Measurements from ENCODE around the gene TMOD1.
"Not testable (repeated sequence)": the region's sequence is repeated elsewhere in the genome, so short reads cannot be mapped to it uniquely, and the experiment has no call there.

The TMOD1 gene

GRCh38 chr9:97484134-97484533, 17.3 kb upstream of the TMOD1 start:
- no peak for DNase-seq (ENCODE audit: low spot score)
- no peak for TF ChIP-seq CTCF (IDR thresholded peaks at IDR 0.05; ENCODE audit: extremely low read depth, missing control alignments)

GRCh38 chr9:97487107-97487506, 14.4 kb upstream of the TMOD1 start:
- no peak for DNase-seq (ENCODE audit: low spot score)
- TF ChIP-seq CTCF (IDR thresholded peaks at IDR 0.05; ENCODE audit: extremely low read depth, missing control alignments): no peak

- DNase-seq (ENCODE audit: low spot score): no peak
- no peak for TF ChIP-seq CTCF (IDR thresholded peaks at IDR 0.05; ENCODE audit: extremely low read depth, missing control alignments)
Measured at GRCh38 chr9:97487861-97488260, 13.6 kb upstream of the TMOD1 start.

GRCh38 chr9:97491216-97491999, 10.1 kb upstream of the TMOD1 start:
- no peak for DNase-seq (ENCODE audit: low spot score)
- no peak for TF ChIP-seq CTCF (IDR thresholded peaks at IDR 0.05; ENCODE audit: extremely low read depth, missing control alignments)

GRCh38 chr9:97497558-97498375, 3.7 kb upstream of the TMOD1 start:
- not testable (repeated sequence) for DNase-seq (ENCODE audit: low spot score)

GRCh38 chr9:97498846-97499245, 2.6 kb upstream of the TMOD1 start:
- DNase-seq (ENCODE audit: low spot score): not testable (repeated sequence)

- no peak for TF ChIP-seq CTCF (IDR thresholded peaks at IDR 0.05; ENCODE audit: extremely low read depth, missing control alignments)
- peak; percentile 35 for DNase-seq (ENCODE audit: low spot score)
Measured at GRCh38 chr9:97500263-97500662, 1.2 kb upstream of the TMOD1 start.

- no peak for TF ChIP-seq CTCF (IDR thresholded peaks at IDR 0.05; ENCODE audit: extremely low read depth, missing control alignments)
- DNase-seq (ENCODE audit: low spot score): no peak
Measured at GRCh38 chr9:97500765-97501176, 695 bp upstream of the TMOD1 start.
